Testis (tissue), 2 donors: ENCODE measurements around the gene CACNA1C.

Experiments
- CTCF ChIP-seq, 3 experiments: fragments of 450-650 bp in 2 of 3; fragments of 200-600 bp in 1 of 3; sonication (generic) in 1 of 3; IDR thresholded peaks; one replicate each; pipeline ENCODE4 v1.5.1; 2016 to 2019; ENCODE audit warnings: antibody characterized with exemption in 3 of 3, mild to moderate bottlenecking in 2 of 3, moderate library complexity in 1 of 3
- POLR2A ChIP-seq: fragments of 450-650 bp; IDR thresholded peaks from one replicate; pipeline ENCODE4 v1.6.1; 2017; ENCODE audit warnings: antibody characterized with exemption, mild to moderate bottlenecking, moderate library complexity

GRCh38 chr12:2672863-2673262 lies 620.1 kb downstream of the CACNA1C start:
- TF ChIP-seq CTCF (IDR thresholded peaks at IDR 0.05) (no peak), POLR2A (no peak)
